ENCODE data around the gene CYB561D1.

CYB561D1 gene

DNA sequence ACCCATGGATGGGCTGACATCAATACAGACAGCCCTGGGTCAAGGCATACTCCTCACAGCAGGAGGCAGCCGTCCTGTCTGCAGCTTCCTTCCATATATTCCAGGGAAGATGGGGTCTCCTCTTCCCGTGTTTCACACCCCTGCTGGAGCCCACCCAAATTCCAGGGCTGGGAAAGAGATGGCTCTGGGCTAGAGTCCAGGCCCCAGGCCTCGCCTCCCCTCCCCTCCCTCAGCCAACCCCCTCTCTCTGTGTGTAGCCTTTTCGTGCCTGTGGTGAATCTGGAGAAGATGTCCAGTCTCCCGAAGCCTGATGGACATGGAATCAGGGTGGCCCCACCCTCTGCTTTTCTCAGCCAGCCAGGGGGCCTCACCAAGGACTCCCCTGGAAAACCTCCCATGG, 6.6 kb upstream of the CYB561D1 start:
- POLR2A ChIA-PET: interaction anchor here (3.0 kb wide), 1 partner anchor 61 kb away, joined by 11 read pairs; the partner anchor contains the start of gene PSMA5
- DNase-seq (ENCODE audit: extremely low spot score): no peak
- TF ChIP-seq HDGF (IDR thresholded peaks at IDR 0.05; ENCODE audit: borderline replicate concordance) (no peak), L3MBTL2 (conservative IDR thresholded peaks at IDR 0.05) (no peak), SUZ12 (IDR thresholded peaks at IDR 0.05) (no peak), LEF1 (IDR thresholded peaks at IDR 0.05; ENCODE audit: borderline replicate concordance) (no peak), TARDBP (IDR thresholded peaks at IDR 0.05) (no peak)
- CTCF ChIA-PET: interaction anchor here (1.5 to 2.2 kb wide), 2 partner anchors 12 to 45 kb away, joined by 3 to 6 read pairs; no protein-coding TSS in a partner anchor

GRCh38 chr1:109488201-109488600, 5.7 kb upstream of the CYB561D1 start:
- no peak for DNase-seq (ENCODE audit: extremely low spot score)
- CTCF ChIA-PET: interaction anchor here (3.3 kb wide), 1 partner anchor 43 kb away, joined by 50 read pairs; no protein-coding TSS in a partner anchor

DNA sequence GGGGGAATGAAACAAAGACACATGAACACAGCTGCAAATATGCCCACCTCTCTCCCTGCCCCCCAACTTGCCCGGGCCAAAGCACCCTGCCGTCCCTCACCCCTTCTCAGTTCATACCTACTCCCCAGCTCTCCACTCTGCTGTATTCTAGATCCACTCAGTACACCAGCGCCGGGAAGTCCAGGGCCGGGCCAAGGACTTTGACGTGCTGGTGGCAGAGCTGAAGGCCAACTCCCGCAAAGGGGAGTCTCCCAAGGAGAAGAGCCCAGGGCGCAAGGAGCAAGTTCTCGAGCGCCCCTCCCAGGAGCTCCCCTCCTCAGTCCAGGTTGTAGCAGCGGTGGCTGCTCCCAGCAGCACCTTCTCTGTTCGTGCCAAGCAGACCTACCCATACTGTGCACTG, 5.2 kb upstream of the CYB561D1 start:
- no peak for TF ChIP-seq HDGF (IDR thresholded peaks at IDR 0.05; ENCODE audit: borderline replicate concordance)
- no peak for TF ChIP-seq TARDBP (IDR thresholded peaks at IDR 0.05)
- TF ChIP-seq FOXK2 (IDR thresholded peaks at IDR 0.05): no peak
- no peak for TF ChIP-seq FOXA1 (IDR thresholded peaks at IDR 0.05)
- TF ChIP-seq PKNOX1 (IDR thresholded peaks at IDR 0.05): no peak
- no peak for TF ChIP-seq FOXM1 (IDR thresholded peaks at IDR 0.05; ENCODE audit: borderline replicate concordance)
- TF ChIP-seq CTBP1 (IDR thresholded peaks at IDR 0.05; ENCODE audit: borderline replicate concordance): no peak
- TF ChIP-seq SP1 (IDR thresholded peaks at IDR 0.05): no peak
- TF ChIP-seq SUZ12 (IDR thresholded peaks at IDR 0.05): no peak
- TF ChIP-seq ARNT (IDR thresholded peaks at IDR 0.05): no peak
- no peak for TF ChIP-seq ELF4 (IDR thresholded peaks at IDR 0.05)
- no peak for TF ChIP-seq L3MBTL2 (conservative IDR thresholded peaks at IDR 0.05)
- ChIA-PET POLR2A (interaction anchor here (1.1 kb wide), 1 partner anchor 10 kb away, joined by 3 read pairs; no protein-coding TSS in a partner anchor), CTCF (interaction anchor here (3.3 kb wide), 1 partner anchor 42 kb away, joined by 50 read pairs; no protein-coding TSS in a partner anchor)
- no peak for DNase-seq (ENCODE audit: extremely low spot score)

More at GRCh38 chr1:109488201-109488600, 5.7 kb upstream of the CYB561D1 start:
- TF ChIP-seq CTBP1 (IDR thresholded peaks at IDR 0.05; ENCODE audit: borderline replicate concordance) (no peak), FOXK2 (IDR thresholded peaks at IDR 0.05) (no peak), NFRKB (IDR thresholded peaks at IDR 0.05) (no peak), ZNF384 (IDR thresholded peaks at IDR 0.05) (no peak), ELF4 (IDR thresholded peaks at IDR 0.05) (no peak)
- POLR2A ChIA-PET: interaction anchor here (1.1 kb wide), 1 partner anchor 9 kb away, joined by 3 read pairs; no protein-coding TSS in a partner anchor

- ChIA-PET POLR2A (interaction anchor here (0.8 to 1.3 kb wide), 5 partner anchors 19 to 276 kb away, joined by 3 to 8 read pairs (median 3); partner anchors contain the start of genes AMIGO1 and SARS1), CTCF (interaction anchor here (0.5 to 3.3 kb wide), 23 partner anchors 11 to 516 kb away, joined by 3 to 50 read pairs (median 4); partner anchors contain the start of genes GNAI3, GPR61 and PSRC1)
- DNase-seq (ENCODE audit: extremely low spot score): peak; percentile 78
- TF ChIP-seq NFRKB (IDR thresholded peaks at IDR 0.05) (no peak), L3MBTL2 (conservative IDR thresholded peaks at IDR 0.05) (no peak), PKNOX1 (IDR thresholded peaks at IDR 0.05) (no peak), BHLHE40 (IDR thresholded peaks at IDR 0.05; ENCODE audit: borderline replicate concordance) (no peak), LEF1 (IDR thresholded peaks at IDR 0.05; ENCODE audit: borderline replicate concordance) (no peak), HDGF (IDR thresholded peaks at IDR 0.05; ENCODE audit: borderline replicate concordance) (no peak), FOXM1 (IDR thresholded peaks at IDR 0.05; ENCODE audit: borderline replicate concordance) (no peak), SUZ12 (IDR thresholded peaks at IDR 0.05) (no peak), CTBP1 (IDR thresholded peaks at IDR 0.05; ENCODE audit: borderline replicate concordance) (no peak), TARDBP (IDR thresholded peaks at IDR 0.05) (no peak), FOXA1 (IDR thresholded peaks at IDR 0.05) (no peak), SP1 (IDR thresholded peaks at IDR 0.05) (no peak), ZNF384 (IDR thresholded peaks at IDR 0.05) (no peak), ARNT (IDR thresholded peaks at IDR 0.05) (no peak), FOXK2 (IDR thresholded peaks at IDR 0.05) (no peak)
These were observed 3.6 kb upstream of the CYB561D1 start for GRCh38 chr1:109490029-109490933.

DNA sequence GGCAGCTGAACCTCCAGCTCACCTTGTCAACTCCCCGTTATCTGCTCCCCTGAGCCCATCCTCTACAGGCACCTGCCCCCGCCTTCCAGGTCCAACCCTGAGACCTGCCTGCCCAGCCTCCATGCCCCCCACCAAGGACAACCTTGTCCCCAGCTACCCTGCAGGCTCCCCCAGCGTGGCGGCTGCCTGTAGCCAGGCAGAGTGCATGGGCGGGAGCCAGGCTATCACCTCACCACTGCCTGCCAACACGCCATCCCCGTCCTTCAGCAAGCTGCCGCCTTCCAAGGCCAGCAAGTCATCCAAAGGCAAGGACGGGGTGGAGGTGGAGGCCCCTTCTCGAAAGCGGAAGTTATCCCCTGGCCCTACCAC, 3.0 kb upstream of the CYB561D1 start:
- CTCF ChIA-PET: interaction anchor here (0.5 to 3.3 kb wide), 16 partner anchors 11 to 314 kb away, joined by 3 to 50 read pairs (median 4); partner anchors contain the start of genes GNAI3, GPR61 and PSRC1
- no peak for TF ChIP-seq CTBP1 (IDR thresholded peaks at IDR 0.05; ENCODE audit: borderline replicate concordance)
- TF ChIP-seq L3MBTL2 (conservative IDR thresholded peaks at IDR 0.05): no peak
- no peak for TF ChIP-seq FOXA1 (IDR thresholded peaks at IDR 0.05)
- TF ChIP-seq HDGF (IDR thresholded peaks at IDR 0.05; ENCODE audit: borderline replicate concordance): no peak
- TF ChIP-seq NFRKB (IDR thresholded peaks at IDR 0.05): no peak
- no peak for TF ChIP-seq BHLHE40 (IDR thresholded peaks at IDR 0.05; ENCODE audit: borderline replicate concordance)
- no peak for TF ChIP-seq ZNF384 (IDR thresholded peaks at IDR 0.05)
- TF ChIP-seq PKNOX1 (IDR thresholded peaks at IDR 0.05): no peak
- TF ChIP-seq SP1 (IDR thresholded peaks at IDR 0.05): no peak
- TF ChIP-seq LEF1 (IDR thresholded peaks at IDR 0.05; ENCODE audit: borderline replicate concordance): no peak
- no peak for TF ChIP-seq ARNT (IDR thresholded peaks at IDR 0.05)
- TF ChIP-seq FOXM1 (IDR thresholded peaks at IDR 0.05; ENCODE audit: borderline replicate concordance): no peak
- TF ChIP-seq TARDBP (IDR thresholded peaks at IDR 0.05): no peak
- no peak for TF ChIP-seq FOXK2 (IDR thresholded peaks at IDR 0.05)
- DNase-seq (ENCODE audit: extremely low spot score): no peak
- POLR2A ChIA-PET: interaction anchor here (0.8 to 1.0 kb wide), 4 partner anchors 19 to 277 kb away, joined by 3 to 4 read pairs (median 3); partner anchors contain the start of genes AMIGO1 and SARS1
